Ovary (tissue), 3 donors: ENCODE measurements around the gene ANAPC15.

Experiments
- CTCF ChIP-seq, 3 donors: fragments of 450-650 bp in 2 of 3; fragments of 200-600 bp in 1 of 3; IDR thresholded peaks; one replicate each; pipeline versions ENCODE4 v1.5.1 to v1.8.0; 2016 to 2022; ENCODE audit warnings: antibody characterized with exemption in 3 of 3, mild to moderate bottlenecking in 1 of 3
- EP300 ChIP-seq: sonication (generic); formaldehyde crosslinking; IDR thresholded peaks from one replicate; pipeline ENCODE4 v1.6.1; 2017; ENCODE audit warnings: antibody characterized with exemption
- donor health status: DM: no; HTN: no; CAD: no.

- TF ChIP-seq CTCF (IDR thresholded peaks at IDR 0.05) (no peak), EP300 (no peak)
These were observed 15.4 kb upstream of the ANAPC15 start for GRCh38 chr11:72127923-72128322.
